Heart right ventricle (tissue), 16 donors: ENCODE results near the gene PTGER3. TPM values are rescaled to one million over a fixed set of nuclear protein-coding genes. Genes with fewer than 3 reads are reported as not detected.

Experiments
- ATAC-seq, 8 donors: fragments of 200-7000 bp; cut with Tn5 transposase; one replicate each; pipeline ENCODE4 v1.9.1; 2020; ENCODE audit warnings: mild to moderate bottlenecking in 8 of 8, moderate library complexity in 8 of 8, moderate number of reproducible peaks in 1 of 8
- DNase-seq, 2 donors: peaks; one replicate each; pipeline ENCODE4 v3.0.0-alpha.2; 2020
- H3K27ac ChIP-seq, 10 donors: fragments of 200-600 bp; sonication (generic) in 2 of 10; one replicate each; pipeline versions ENCODE4 v1.5.0 to v1.8.0; 2020 to 2022; ENCODE audit warnings: mild to moderate bottlenecking in 3 of 10
- H3K27me3 ChIP-seq, 7 donors: fragments of 200-600 bp; one replicate each; pipeline ENCODE4 v1.8.0; 2021 to 2022; ENCODE audit warnings: mild to moderate bottlenecking in 2 of 7
- H3K36me3 ChIP-seq, 9 donors: fragments of 200-600 bp; sonication (generic) in 1 of 9; one replicate each; pipeline versions ENCODE4 v1.5.0 to v1.8.0; 2020 to 2022; ENCODE audit warnings: mild to moderate bottlenecking in 2 of 9
- H3K4me1 ChIP-seq, 9 donors: fragments of 200-600 bp; sonication (generic) in 1 of 9; one replicate each; pipeline versions ENCODE4 v1.5.0 to v1.8.0; 2020 to 2022; ENCODE audit warnings: mild to moderate bottlenecking in 4 of 9
- H3K4me3 ChIP-seq, 10 donors: fragments of 200-600 bp; sonication (generic) in 2 of 10; one replicate each; pipeline versions ENCODE4 v1.5.0 to v1.8.0; 2020 to 2022; ENCODE audit warnings: mild to moderate bottlenecking in 7 of 10, moderate library complexity in 2 of 10
- H3K9me3 ChIP-seq, 11 donors: fragments of 200-600 bp in 10 of 11; sonication (generic) in 2 of 11; one replicate each; pipeline versions ENCODE4 v1.5.0 to v1.8.0; 2013 to 2022; ENCODE audit warnings: mild to moderate bottlenecking in 2 of 11, control low read depth in 1 of 11, moderate library complexity in 1 of 11
- WGBS, 2 donors: extraction: QIAGEN DNeasy Blood & Tissue Kit; methylation state at CpG; one replicate each; pipeline ENCODE4 v1.1.7; 2013; ENCODE audit warnings: inconsistent platforms in 1 of 2; 5-methylcytosine and 5-hydroxymethylcytosine counted together
- intact Hi-C, 10 donors: fragments of 100-400 bp; cut with DNase I; formaldehyde crosslinking; loops; one replicate each; pipeline versions ENCODE4 v1.11.1 to v1.14.2; 2022
- polyA plus RNA-seq, 2 donors: library from polyadenylated mRNA; stranded (reverse); fragments of 200-250 nt; gene quantifications; one replicate each; pipeline ENCODE4 v1.2.3, GENCODE V29; 2013
- total RNA-seq, 10 donors: library from RNA; stranded (reverse); fragmentation: NEBNext Ultra II Directional in 3 of 10; extraction: Animal tissue kit (Norgen Biotek cat#: 25700) in 3 of 10; gene quantifications; one replicate each; pipeline versions ENCODE4 v1.2.1 to v1.2.4, GENCODE V29; 2021 to 2023
- TF ChIP-seq, protein P1 (sequence below), 9 donors: fragments of 200-600 bp; sonication (generic) in 2 of 9; IDR thresholded peaks; one replicate each; pipeline versions ENCODE4 v1.5.0 to v1.8.0; 2021 to 2022; ENCODE audit warnings: antibody characterized with exemption in 9 of 9, mild to moderate bottlenecking in 5 of 9, moderate library complexity in 1 of 9
- donor health status: Arrhythmogenic right ventricular cardiomyopathy.
- donor health status: ischemic (EF 13 %, LVEDD 7.1; RV severe dilation, severe dysfunction).
- donor health status: healthy with polysubstance abuse.
- donor health status: DM: no; HTN: yes; CAD: no.
- donor health status: DM: no; HTN: no; CAD: no.
- donor health status: ischemic (EF 25% LVEDD 6.9; RV normal size, moderate dysfunction).
- donor health status: ischemic (EF 25% LVEDD 5.7; RV mildly dilated, moderate dysfunction).
- donor health status: healthy.
- donor health status: DM: yes; HTN: yes; CAD: no.
- donor health status: Ischemic cardiomyopathy.
- donor health status: ischemic (EF 35%, LVEDD 5.7; RV mildly dilated, moderate dysfunction).
- donor health status: nonischemic (EF 11% LVEDD 7.7; RV severe dilation, severe dysfunction).
- donor health status: DM: yes; HTN: yes; CAD: no.
- donor health status: PGD.
- donor health status: ischemic (EF 29% LVEDD 5.4; RV normal size, mild dysfunction).
- donor health status: nonischemic (EF 23%, LVEDD 6.1; RV moderate dilation, normal function).

The PTGER3 gene
- total and polyA plus RNA-seq, 12 donors, result 0.11 to 4.6 (median 1.0) TPM

DNA sequence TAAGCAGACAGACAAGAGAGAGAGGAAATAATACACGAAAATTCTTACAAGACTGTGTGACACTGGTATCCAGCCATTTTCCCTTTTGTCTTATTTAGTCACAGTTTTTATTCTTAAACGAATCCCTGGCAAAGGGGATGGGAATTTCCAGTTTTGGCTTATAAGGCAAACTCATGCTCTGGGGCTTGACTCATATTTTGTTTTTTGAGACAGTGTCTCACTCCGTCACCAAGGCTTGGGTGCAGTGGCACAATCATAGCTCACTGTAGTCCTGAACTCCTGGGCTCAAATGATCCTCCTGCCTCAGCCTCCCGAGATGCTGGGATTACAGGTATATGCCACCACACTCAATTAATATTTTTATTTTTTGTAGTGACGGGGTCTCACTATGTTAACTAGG is 31.9 kb downstream of the PTGER3 start:
- ATAC-seq (no peak), DNase-seq (no peak)
- intact Hi-C loops, result no loop called here
- TF ChIP-seq, protein P1, sequence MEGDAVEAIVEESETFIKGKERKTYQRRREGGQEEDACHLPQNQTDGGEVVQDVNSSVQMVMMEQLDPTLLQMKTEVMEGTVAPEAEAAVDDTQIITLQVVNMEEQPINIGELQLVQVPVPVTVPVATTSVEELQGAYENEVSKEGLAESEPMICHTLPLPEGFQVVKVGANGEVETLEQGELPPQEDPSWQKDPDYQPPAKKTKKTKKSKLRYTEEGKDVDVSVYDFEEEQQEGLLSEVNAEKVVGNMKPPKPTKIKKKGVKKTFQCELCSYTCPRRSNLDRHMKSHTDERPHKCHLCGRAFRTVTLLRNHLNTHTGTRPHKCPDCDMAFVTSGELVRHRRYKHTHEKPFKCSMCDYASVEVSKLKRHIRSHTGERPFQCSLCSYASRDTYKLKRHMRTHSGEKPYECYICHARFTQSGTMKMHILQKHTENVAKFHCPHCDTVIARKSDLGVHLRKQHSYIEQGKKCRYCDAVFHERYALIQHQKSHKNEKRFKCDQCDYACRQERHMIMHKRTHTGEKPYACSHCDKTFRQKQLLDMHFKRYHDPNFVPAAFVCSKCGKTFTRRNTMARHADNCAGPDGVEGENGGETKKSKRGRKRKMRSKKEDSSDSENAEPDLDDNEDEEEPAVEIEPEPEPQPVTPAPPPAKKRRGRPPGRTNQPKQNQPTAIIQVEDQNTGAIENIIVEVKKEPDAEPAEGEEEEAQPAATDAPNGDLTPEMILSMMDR (IDR thresholded peaks at IDR 0.05), result no peak
- Histone ChIP-seq H3K4me3 (no peak overlapping the region), H3K27ac (no peak overlapping the region), H3K4me1 (peaks cover 0 to 11% (median 0%) of the 10 kb centered on the region in 9 donors), H3K9me3 (no peaks in the 10 kb centered on the region), H3K36me3 (no peaks in the 10 kb centered on the region), H3K27me3 (peaks cover 0 to 10% (median 0%) of the 10 kb centered on the region in 7 donors)
- 82 to 85% methylated on average over 5 of the region's 5 CpGs for WGBS, 2 donors

DNA sequence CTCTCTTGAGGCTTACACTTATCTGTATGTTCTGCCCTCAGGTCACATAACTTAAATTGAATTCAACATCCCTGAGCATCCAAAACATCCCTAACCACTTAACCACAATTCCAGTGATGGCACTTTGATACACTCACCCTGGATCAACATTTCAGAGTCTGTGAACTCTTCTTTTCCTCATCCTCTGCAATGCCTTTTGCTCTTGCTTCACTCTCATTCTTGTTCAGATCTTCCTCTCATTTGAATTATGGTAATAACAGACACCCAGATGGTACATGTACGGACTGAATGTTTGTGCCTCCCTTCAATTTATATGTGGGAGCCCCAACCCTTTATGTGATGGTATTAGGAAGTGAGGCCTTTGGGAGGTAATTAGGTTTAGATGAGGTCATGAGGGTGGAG is 33.4 kb downstream of the PTGER3 start:
- TF ChIP-seq, protein P1 (IDR thresholded peaks at IDR 0.05), result no peak
- whole genome bisulfite sequencing, 2 donors, result 84% methylated on average over 1 of the region's 1 CpG
- intact Hi-C loops, result no loop called here
- Histone ChIP-seq H3K4me1 (peaks cover 0 to 3% (median 0%) of the 10 kb centered on the region in 9 donors), H3K9me3 (no peaks in the 10 kb centered on the region), H3K27me3 (peaks cover 0 to 8% (median 0%) of the 10 kb centered on the region in 7 donors), H3K4me3 (no peak overlapping the region), H3K36me3 (no peaks in the 10 kb centered on the region), H3K27ac (no peak overlapping the region)
- ATAC-seq (no peak), DNase-seq (no peak)

DNA sequence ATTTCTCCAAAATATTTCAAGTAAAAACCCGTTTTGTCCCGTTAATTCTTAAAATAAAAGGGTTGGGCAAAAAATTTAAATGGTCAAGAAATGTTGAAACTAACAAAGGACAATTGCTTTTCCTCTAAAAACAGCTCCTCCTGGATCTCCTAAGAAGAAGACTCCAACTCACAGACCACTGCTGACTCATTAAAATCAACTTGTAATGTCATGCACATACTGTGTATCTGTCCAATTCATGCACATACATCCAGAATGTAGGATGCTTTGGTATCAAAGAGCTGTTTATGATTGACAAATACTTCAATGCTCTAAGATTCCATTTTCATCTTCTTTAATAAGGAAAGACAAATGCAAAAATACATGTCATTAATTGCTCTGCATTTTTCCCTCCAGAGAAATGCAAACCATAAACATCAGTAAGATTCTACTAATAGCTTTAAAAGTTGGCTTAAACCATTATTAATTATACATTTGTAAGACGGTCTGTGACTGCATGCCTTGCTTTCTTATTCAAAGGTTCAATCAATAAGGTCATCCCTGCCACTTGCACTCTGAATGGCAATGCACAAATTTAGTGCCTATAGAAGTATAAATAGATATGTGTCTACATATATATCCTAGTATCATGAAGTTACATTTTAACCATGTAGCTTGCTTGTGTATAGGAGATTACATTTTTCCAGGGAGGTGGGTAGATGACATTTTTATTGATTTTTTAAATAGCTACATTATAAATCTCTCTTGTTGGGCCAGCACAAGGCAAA is 44.7 kb downstream of the PTGER3 start:
- H3K27ac ChIP-seq, result no peak overlapping the region
- no peak overlapping the region for H3K4me3 ChIP-seq
- no peaks in the 10 kb centered on the region for H3K4me1 ChIP-seq
- 83 to 86% methylated on average over 3 of the region's 3 CpGs for WGBS, 2 donors
- ATAC-seq (no peak), DNase-seq (no peak)
- intact Hi-C loops, result no loop called here
- no peaks in the 10 kb centered on the region for H3K9me3 ChIP-seq
- TF ChIP-seq, protein P1 (IDR thresholded peaks at IDR 0.05), result no peak
- H3K36me3 ChIP-seq, result no peaks in the 10 kb centered on the region
- peaks cover 0 to 6% (median 0%) of the 10 kb centered on the region in 7 donors for H3K27me3 ChIP-seq

DNA sequence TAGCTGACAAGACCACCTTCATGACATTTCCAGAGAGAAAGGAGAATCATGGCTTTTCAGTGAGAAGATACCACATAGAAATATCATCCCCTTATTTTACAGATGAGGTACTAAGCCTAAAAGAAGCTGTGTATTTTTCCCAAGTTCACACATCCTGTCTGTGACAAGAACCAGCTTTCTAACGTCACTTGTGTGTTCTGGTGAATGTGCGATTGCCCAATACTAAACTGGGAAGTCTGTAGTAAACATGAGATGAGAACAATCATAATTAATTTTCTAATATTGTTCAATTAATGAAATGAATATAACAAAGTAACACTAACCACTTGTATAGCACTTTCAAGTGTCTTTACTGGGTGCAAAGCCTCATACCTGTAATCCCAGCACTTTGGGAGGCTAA is 46.0 kb downstream of the PTGER3 start:
- ATAC-seq (no peak), DNase-seq (no peak)
- no peak overlapping the region for H3K4me3 ChIP-seq
- peaks cover 0 to 9% (median 0%) of the 10 kb centered on the region in 7 donors for H3K27me3 ChIP-seq
- no peaks in the 10 kb centered on the region for H3K36me3 ChIP-seq
- H3K4me1 ChIP-seq, result no peaks in the 10 kb centered on the region
- H3K27ac ChIP-seq, result no peak overlapping the region
- H3K9me3 ChIP-seq, result no peaks in the 10 kb centered on the region
- intact Hi-C loops, result no loop called here
- TF ChIP-seq, protein P1 (IDR thresholded peaks at IDR 0.05), result no peak
- WGBS, 2 donors, result 50 to 55% methylated on average over 2 of the region's 2 CpGs
